ENCODE measurements around the gene IGSF22.

DNA sequence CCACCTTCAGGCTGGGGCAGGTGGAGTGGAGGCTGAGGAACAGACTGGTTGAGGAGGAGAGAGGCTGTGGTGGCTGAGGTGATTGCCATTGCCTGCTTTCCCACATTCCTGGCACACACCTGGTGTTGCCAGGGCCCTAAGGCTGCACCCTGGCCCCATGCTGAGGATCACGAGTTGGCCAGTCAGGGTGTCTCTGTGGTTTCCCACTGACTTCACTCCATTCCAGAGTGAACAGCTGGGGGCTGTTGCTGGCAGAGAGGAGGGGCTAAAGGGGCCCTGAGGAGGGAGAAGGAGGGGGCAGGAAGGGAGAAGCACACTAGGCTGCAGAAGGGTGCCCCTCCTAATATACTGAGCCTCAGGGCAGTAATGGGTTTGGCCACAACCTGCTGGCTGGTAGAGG is 25.6 kb downstream of the IGSF22 start:
- no peak for TF ChIP-seq POLR2A (IDR thresholded peaks at IDR 0.05; ENCODE audit: extremely low read depth, insufficient read length)
- TF ChIP-seq, protein P1, sequence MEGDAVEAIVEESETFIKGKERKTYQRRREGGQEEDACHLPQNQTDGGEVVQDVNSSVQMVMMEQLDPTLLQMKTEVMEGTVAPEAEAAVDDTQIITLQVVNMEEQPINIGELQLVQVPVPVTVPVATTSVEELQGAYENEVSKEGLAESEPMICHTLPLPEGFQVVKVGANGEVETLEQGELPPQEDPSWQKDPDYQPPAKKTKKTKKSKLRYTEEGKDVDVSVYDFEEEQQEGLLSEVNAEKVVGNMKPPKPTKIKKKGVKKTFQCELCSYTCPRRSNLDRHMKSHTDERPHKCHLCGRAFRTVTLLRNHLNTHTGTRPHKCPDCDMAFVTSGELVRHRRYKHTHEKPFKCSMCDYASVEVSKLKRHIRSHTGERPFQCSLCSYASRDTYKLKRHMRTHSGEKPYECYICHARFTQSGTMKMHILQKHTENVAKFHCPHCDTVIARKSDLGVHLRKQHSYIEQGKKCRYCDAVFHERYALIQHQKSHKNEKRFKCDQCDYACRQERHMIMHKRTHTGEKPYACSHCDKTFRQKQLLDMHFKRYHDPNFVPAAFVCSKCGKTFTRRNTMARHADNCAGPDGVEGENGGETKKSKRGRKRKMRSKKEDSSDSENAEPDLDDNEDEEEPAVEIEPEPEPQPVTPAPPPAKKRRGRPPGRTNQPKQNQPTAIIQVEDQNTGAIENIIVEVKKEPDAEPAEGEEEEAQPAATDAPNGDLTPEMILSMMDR (IDR thresholded peaks at IDR 0.05; ENCODE audit: low read depth, low read length), result no peak
- TF ChIP-seq, protein P2, sequence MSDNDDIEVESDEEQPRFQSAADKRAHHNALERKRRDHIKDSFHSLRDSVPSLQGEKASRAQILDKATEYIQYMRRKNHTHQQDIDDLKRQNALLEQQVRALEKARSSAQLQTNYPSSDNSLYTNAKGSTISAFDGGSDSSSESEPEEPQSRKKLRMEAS (IDR thresholded peaks at IDR 0.05; ENCODE audit: low read depth, low read length), result no peak
